Stimulated activated CD4-positive, alpha-beta T cell treated with anti-CD3 and anti-CD28 coated beads, TNF-alpha, amount 100 ng/mL, for 4 hours (primary cell): ENCODE results near the gene NEK5.

Source experiments
- DNase-seq, 3 experiments: peaks; one replicate each; pipeline ENCODE4 v3.0.0-alpha.2; 2020; ENCODE audit warnings: low read depth in 3 of 3

NEK5 gene

GRCh38 chr13:52011632-52012511 lies 117.0 kb downstream of the NEK5 start, which contains the start of gene ALG11:
Gene ALG11 (plus strand): TSS chr13:52012398. CDS start chr13:52012419, 21 bp downstream.
- peak; percentile 99 to 100 (median 100) for DNase-seq

- peak in 1 of 3 experiments; percentile 8 for DNase-seq
These were observed 117.8 kb downstream of the NEK5 start, which contains the start of gene ATP7B for GRCh38 chr13:52010890-52011631. Gene ATP7B (minus strand): TSS chr13:52011450. CDS start chr13:52011337, 113 bp downstream.

- DNase-seq: no peak
These were observed 118.9 kb downstream of the NEK5 start for GRCh38 chr13:52009946-52010345.

DNA sequence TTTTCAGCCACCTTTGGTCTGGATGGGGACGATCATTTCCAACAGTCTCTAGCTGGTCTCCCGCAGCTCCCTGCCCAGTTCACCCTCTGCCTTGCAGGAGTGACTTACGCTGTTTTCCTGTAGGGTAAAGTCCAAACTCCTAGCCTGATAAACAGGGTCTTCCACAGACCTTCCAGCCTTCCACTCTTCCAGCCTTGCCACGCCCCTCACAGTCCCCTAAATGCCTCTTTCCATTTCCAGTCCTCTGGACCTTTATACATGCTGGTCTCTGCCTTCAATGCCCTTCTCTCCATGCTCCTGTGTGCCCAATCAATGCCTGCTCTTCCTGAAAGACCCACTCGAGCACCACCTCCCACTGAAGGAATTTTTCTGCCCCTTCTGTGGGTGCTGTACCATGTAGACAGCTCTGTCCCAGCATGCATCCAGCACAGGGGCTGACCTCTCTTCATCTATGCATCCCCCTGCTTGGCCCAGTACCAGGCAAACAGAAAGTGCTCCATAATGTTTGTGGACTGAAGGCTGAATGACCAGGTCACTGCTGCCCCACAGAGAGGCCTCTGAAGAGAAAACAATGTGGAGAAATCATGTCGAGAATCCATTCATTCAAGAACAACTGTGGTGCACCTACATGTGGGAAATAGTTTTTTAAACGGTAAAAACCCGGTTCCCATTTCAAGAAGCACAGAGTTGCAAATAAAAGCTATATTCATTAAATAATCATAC lies 122.2 kb downstream of the NEK5 start:
- no peak for DNase-seq

- no peak for DNase-seq
These were observed 122.9 kb downstream of the NEK5 start for GRCh38 chr13:52005841-52006522.

DNA sequence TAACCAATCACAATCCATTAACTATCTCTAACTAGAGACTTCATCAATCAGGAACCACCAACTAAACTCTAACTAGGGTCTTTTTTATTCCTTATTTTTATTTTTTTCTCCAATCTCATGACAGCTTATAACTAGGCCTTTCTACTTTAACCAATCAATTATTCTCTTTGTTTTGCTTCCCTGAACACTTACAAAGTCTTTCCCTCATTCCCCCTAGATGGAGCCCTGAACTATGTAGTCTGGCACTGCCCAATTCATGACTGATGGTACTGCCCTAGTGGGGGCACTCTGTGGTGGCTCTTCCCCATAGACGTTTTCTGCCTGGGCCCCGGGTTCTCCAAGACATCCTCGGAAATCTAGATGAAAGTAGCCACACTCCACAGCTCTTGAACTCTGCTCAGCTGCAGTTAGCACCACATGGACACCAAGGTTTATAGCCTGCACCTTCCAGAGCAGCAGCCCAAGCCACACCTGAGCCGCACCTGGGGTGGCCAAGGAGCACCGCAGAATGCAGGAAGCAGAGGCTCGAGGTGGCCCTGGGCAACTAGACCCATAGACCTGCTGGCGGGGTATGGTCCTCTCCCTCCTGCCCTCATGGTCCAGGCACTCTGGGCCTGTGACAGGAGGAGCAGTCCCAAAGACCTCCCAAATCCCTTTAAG lies 124.2 kb downstream of the NEK5 start:
- no peak for DNase-seq

- DNase-seq: no peak
These were observed 125.3 kb downstream of the NEK5 start for GRCh38 chr13:52003541-52003940.

- DNase-seq: no peak
These were observed 126.5 kb downstream of the NEK5 start for GRCh38 chr13:52002361-52002760.

DNA sequence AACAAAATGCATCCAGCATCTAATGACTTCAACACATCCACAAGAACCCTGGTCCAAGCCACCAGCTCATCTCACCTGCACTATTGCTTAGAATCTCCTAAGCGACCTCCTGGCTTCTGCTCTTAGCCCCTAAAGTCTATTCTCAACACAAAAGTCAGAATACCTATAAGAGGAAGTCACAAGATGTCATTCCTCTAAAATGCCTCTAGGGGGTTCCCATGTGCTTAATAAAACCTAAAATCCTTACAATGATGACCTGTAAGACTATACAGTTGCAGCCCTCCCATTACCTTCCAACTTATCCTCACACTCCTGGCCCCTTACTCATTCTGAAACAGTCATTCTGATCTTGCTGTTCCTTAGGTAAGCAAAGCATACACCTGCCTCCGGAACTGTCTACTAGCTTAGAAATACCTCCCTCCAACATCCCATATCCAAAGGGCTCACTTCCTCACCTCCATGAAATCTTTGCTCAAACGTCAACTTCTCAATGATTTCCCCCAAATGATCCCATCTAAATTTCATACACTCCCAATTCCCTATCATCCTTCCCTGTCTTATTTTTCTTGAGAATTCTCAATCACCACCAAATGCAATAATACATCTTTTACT lies 127.6 kb downstream of the NEK5 start:
- DNase-seq: no peak

- DNase-seq: no peak
These were observed 129.0 kb downstream of the NEK5 start for GRCh38 chr13:51999921-52000320.

DNA sequence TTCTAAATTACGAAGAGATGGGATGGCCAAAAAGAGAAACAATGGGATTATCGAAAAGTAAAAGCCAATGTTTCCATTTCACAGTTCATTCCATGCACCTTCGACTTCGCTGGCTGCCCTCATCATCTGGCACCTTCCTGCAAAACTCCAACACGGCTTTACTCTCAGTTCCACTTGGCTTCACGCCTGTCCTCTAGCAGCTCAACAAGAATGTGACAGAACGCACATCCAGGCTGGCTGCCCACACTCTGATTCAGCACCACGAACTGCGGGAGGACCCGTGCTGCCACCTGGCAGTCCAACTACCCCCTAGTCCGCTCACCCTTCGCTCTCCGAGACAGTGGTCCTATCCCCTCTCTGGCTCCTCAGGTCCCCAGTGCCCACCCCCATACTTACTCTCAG lies 129.4 kb downstream of the NEK5 start:
- DNase-seq: no peak

- DNase-seq: no peak
These were observed 130.0 kb downstream of the NEK5 start for GRCh38 chr13:51998723-51999509.

GRCh38 chr13:51997641-51998330 lies 131.1 kb downstream of the NEK5 start:
- DNase-seq: no peak

- no peak for DNase-seq
These were observed 131.7 kb downstream of the NEK5 start for GRCh38 chr13:51997186-51997585.

DNA sequence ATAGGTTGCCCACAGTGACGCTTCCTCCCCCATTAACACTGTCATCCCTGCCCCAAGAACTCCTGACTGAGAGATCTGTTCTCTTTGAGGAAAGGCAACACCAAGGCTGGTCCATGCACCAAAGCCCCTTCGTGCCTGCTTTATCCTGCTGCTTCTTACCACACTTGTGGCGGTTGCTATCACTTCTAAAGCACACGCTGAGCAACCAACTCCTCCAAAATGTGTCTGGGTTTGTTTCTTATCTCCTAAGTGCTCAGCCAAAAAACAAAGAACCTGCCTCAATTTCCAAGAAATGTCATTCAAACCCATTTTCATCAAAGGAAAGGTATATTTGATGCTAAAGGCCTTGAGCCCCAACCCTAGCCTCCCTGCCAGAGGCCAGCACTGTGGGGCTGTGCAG lies 132.2 kb downstream of the NEK5 start:
- DNase-seq: no peak

- no peak for DNase-seq
These were observed 133.0 kb downstream of the NEK5 start for GRCh38 chr13:51995677-51996551.

DNA sequence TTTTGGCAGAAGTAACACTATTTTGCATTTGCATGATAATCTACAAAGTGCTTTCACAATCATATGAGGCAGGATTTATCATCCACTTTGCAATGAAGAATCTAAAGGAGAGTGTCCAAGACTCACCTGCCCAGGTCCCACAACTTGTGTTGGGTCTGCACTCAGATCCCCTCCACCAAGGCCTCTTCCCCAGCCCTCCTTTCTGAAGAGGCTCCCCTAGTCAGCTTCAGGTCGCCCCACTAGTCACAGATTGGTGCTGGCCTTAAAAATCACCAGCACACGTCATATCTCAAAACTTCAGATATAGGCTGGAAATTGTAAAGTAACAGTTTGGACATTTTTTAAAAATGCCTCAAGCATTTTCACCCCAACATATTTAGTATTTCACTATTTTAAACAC lies 135.2 kb downstream of the NEK5 start:
- DNase-seq: no peak

- no peak for DNase-seq
These were observed 139.8 kb downstream of the NEK5 start for GRCh38 chr13:51988988-51989618.
